DOHH2 (cell line): Measurements from ENCODE around the gene SLC35F1.

ENCODE experiments used
- EZH2phosphoT487 ChIP-seq: fragments of 200-600 bp; sonication (generic); IDR thresholded peaks from 2 replicates; pipeline ENCODE4 v1.6.1; 2017; ENCODE audit warnings: borderline replicate concordance, mild to moderate bottlenecking, antibody characterized with exemption, low read length, moderate library complexity, mixed read lengths
- TF ChIP-seq, protein P1 (sequence below): fragments of 200-600 bp; sonication (generic); IDR thresholded peaks from one replicate; pipeline ENCODE4 v1.5.1; 2014; ENCODE audit warnings: antibody characterized with exemption, mild to moderate bottlenecking, low read depth, low read length; ENCODE audit not compliant: poor library complexity, severe bottlenecking

DNA sequence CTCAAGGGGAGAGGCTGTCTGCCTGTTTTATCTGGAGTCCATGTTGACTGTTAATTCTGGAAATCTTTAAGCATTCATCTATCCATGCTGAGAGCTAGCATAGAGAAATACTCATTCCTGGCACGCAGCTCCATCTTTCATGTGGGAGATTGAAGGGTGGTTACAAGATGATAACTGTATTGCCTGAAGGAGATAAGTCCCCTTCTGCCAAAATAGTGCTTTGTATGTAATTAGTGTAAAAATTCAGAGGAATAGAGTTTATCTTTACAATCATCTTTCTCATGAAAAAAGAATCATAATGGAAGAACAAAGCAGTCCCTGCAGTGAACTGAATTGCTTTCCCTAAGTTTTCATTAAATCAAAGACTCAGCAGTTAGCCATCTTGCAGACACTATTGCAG, 256.5 kb downstream of the SLC35F1 start:
- TF ChIP-seq, protein P1, sequence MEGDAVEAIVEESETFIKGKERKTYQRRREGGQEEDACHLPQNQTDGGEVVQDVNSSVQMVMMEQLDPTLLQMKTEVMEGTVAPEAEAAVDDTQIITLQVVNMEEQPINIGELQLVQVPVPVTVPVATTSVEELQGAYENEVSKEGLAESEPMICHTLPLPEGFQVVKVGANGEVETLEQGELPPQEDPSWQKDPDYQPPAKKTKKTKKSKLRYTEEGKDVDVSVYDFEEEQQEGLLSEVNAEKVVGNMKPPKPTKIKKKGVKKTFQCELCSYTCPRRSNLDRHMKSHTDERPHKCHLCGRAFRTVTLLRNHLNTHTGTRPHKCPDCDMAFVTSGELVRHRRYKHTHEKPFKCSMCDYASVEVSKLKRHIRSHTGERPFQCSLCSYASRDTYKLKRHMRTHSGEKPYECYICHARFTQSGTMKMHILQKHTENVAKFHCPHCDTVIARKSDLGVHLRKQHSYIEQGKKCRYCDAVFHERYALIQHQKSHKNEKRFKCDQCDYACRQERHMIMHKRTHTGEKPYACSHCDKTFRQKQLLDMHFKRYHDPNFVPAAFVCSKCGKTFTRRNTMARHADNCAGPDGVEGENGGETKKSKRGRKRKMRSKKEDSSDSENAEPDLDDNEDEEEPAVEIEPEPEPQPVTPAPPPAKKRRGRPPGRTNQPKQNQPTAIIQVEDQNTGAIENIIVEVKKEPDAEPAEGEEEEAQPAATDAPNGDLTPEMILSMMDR: no peak
- TF ChIP-seq EZH2phosphoT487: no peak
